ENCODE results near the gene FRMD4A. TPM values are rescaled to one million over a fixed set of nuclear protein-coding genes. Genes with fewer than 3 reads are reported as not detected.
"Not testable (repeated sequence)": the region's sequence is repeated elsewhere in the genome, so short reads cannot be mapped to it uniquely, and the experiment has no call there.

FRMD4A gene
- total RNA-seq, 3 donors from 2014 or later = 0.46 to 1.4 (median 0.76) TPM

DNA sequence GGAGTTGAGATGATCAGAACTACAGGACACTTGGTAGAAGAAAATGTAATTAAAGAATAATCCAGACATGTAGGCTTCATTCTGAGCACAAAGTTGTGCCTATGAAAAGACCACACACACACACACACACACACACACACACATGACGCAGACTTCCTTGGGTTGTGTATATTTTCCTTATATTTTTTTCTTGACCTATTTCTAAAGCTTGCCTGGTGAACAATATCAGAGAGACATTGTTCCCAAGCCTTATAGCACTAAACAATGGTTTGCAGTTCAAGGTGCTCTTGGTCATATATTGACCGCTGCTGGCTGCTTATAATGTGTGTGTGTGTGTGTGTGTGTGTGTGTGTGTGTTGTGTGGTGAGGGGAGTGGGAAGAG is 541.3 kb downstream of the FRMD4A start:
- peaks cover 8% of the 10 kb centered on the region for H3K4me1 Mint-ChIP-seq (ENCODE audit: low read depth)

GRCh38 chr10:13788711-13789447 is 541.8 kb downstream of the FRMD4A start:
- DNase-seq = no peak
- no peaks in the 10 kb centered on the region for H3K27me3 Mint-ChIP-seq (ENCODE audit: low read depth)
- no peaks in the 10 kb centered on the region for H3K36me3 Mint-ChIP-seq (ENCODE audit: insufficient read depth)
- no peak overlapping the region for H3K4me3 Mint-ChIP-seq
- no peaks in the 10 kb centered on the region for H3K9me3 Mint-ChIP-seq
- peaks cover 11% of the 10 kb centered on the region for H3K4me1 Mint-ChIP-seq (ENCODE audit: low read depth)
- no peak for ATAC-seq

More for the DNA sequence above, 541.3 kb downstream of the FRMD4A start:
- DNase-seq = no peak
- Mint-ChIP-seq H3K27me3 (ENCODE audit: low read depth) (no peaks in the 10 kb centered on the region), H3K9me3 (no peaks in the 10 kb centered on the region), H3K4me3 (no peak overlapping the region), H3K36me3 (ENCODE audit: insufficient read depth) (no peaks in the 10 kb centered on the region)
- ATAC-seq = no peak

GRCh38 chr10:13788320-13788600 is 542.5 kb downstream of the FRMD4A start:
- DNase-seq = no peak
- Mint-ChIP-seq H3K36me3 (ENCODE audit: insufficient read depth) (no peaks in the 10 kb centered on the region), H3K4me1 (ENCODE audit: low read depth) (peaks cover 12% of the 10 kb centered on the region), H3K4me3 (peak overlapping the region; percentile 56), H3K9me3 (no peaks in the 10 kb centered on the region), H3K27me3 (ENCODE audit: low read depth) (no peaks in the 10 kb centered on the region)
- ATAC-seq = no peak

GRCh38 chr10:13787015-13787421 is 543.7 kb downstream of the FRMD4A start:
- ATAC-seq = peak; percentile 93 to 95
- H3K4me3 Mint-ChIP-seq = peak overlapping the region; percentile 58
- no peaks in the 10 kb centered on the region for H3K9me3 Mint-ChIP-seq
- DNase-seq = peak; percentile 63
- H3K36me3 Mint-ChIP-seq (ENCODE audit: insufficient read depth) = no peaks in the 10 kb centered on the region
- no peaks in the 10 kb centered on the region for H3K27me3 Mint-ChIP-seq (ENCODE audit: low read depth)
- peaks cover 12% of the 10 kb centered on the region for H3K4me1 Mint-ChIP-seq (ENCODE audit: low read depth)

DNA sequence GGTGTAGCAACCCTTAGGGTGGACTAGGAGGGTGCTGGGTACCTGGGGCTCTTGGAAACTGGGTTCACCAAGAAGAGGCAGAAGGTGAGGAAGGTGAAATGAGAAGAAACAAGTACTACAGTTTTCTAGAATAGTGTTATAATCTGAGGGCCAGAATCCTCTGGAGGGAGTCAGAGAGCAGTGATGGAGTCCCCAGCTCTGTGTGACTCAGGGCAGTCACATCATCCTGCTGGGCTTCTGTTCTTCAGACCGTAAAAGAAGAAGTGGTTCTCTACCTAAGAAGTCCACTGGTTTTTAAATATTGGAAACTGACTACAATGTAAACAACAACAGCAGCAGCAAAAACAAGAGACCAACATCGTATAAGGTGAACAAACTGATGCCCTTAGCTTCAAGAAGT is 546.7 kb downstream of the FRMD4A start:
- no peak for DNase-seq
- H3K4me1 Mint-ChIP-seq (ENCODE audit: low read depth) = peaks cover 9% of the 10 kb centered on the region
- H3K36me3 Mint-ChIP-seq (ENCODE audit: insufficient read depth) = no peaks in the 10 kb centered on the region
- no peak overlapping the region for H3K4me3 Mint-ChIP-seq
- no peaks in the 10 kb centered on the region for H3K27me3 Mint-ChIP-seq (ENCODE audit: low read depth)
- peak in 1 of 2 donors; percentile 31 for ATAC-seq
- H3K9me3 Mint-ChIP-seq = no peaks in the 10 kb centered on the region

- ATAC-seq (no peak), DNase-seq (no peak)
- no peaks in the 10 kb centered on the region for H3K9me3 Mint-ChIP-seq
- peaks cover 7% of the 10 kb centered on the region for H3K4me1 Mint-ChIP-seq (ENCODE audit: low read depth)
- no peaks in the 10 kb centered on the region for H3K36me3 Mint-ChIP-seq (ENCODE audit: insufficient read depth)
- H3K4me3 Mint-ChIP-seq = no peak overlapping the region
- peaks cover 10% of the 10 kb centered on the region for H3K27me3 Mint-ChIP-seq (ENCODE audit: low read depth)
Measured at GRCh38 chr10:13779748-13780147, 551.0 kb downstream of the FRMD4A start.

GRCh38 chr10:13778693-13778960 is 552.1 kb downstream of the FRMD4A start:
- H3K9me3 Mint-ChIP-seq; DNase-seq; ATAC-seq; H3K4me3 Mint-ChIP-seq; H3K4me1 Mint-ChIP-seq (ENCODE audit: low read depth); H3K36me3 Mint-ChIP-seq (ENCODE audit: insufficient read depth): not testable (repeated sequence)
- H3K27me3 Mint-ChIP-seq (ENCODE audit: low read depth) = peaks cover 20% of the 10 kb centered on the region

DNA sequence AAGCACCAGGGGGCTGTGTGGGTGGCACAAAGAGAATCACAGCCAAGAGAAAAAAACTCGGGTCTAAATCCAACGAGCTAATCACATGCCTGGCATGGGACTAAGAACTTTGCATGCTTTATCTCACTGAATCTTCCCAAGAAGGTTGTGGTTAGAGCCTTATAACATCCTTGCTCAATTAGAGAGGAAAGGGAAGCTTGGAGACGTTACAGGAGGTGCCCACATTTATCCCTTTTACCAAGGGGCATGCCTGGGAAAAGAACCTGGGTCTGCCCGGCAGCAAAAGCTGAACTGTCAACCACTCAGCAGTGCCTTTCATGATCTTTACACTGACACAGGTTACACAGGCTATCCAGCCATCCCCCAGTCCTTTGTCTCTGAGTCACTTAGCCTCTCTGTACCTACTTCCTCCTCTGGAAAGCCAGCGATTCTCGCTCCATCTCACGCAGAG is 553.8 kb downstream of the FRMD4A start:
- no peaks in the 10 kb centered on the region for H3K4me1 Mint-ChIP-seq (ENCODE audit: low read depth)
- H3K27me3 Mint-ChIP-seq (ENCODE audit: low read depth) = peaks cover 26% of the 10 kb centered on the region
- no peak overlapping the region for H3K4me3 Mint-ChIP-seq
- ATAC-seq (no peak), DNase-seq (no peak)
- H3K9me3 Mint-ChIP-seq = no peaks in the 10 kb centered on the region
- H3K36me3 Mint-ChIP-seq (ENCODE audit: insufficient read depth) = no peaks in the 10 kb centered on the region

DNA sequence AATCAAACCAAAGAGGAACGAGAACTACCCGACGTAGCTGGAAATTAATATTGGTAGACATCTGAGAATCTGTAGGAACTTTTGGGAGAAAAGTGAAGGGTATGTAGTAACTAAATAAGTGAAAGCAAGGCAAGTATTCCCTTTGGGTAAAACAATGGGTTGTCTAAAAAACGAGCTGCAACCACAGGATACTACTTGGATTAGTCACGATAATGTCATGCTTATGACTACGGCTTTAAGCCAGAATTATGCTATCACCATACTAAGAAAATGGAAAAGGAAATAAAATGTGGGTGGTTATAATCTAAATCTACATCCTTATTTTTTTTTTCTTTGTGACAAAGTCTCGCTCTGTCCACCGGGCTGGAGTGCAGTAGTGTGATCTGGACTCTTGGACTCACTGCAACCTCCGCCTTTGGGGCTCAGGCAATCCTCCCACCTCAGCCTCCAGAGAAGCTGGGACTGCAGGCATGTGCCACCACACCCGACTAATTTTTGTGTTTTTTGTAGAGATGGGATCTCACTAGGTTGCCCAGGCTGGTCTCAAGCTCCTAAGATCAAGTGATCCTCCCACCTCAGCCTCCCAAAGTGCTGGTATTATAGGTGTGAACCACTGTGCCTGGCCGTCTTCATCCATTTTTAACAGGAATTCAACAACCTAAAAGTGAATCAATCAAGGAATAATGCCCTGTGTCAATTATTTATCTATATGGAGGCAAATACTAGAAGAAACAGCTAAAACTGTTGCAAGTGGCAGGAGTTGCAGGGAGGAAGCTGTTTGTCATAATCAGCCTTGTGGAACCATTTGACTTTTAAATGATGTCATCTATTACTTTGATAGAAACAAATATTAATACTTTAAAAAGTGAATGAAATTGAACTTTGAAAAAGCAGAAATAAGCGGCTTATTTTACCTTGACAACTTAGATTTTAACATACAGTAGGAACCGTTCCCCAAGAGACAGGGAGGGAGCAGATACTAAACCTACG is 554.6 kb downstream of the FRMD4A start:
- H3K9me3 Mint-ChIP-seq = no peaks in the 10 kb centered on the region
- peaks cover 26% of the 10 kb centered on the region for H3K27me3 Mint-ChIP-seq (ENCODE audit: low read depth)
- no peak overlapping the region for H3K4me3 Mint-ChIP-seq
- no peaks in the 10 kb centered on the region for H3K4me1 Mint-ChIP-seq (ENCODE audit: low read depth)
- H3K36me3 Mint-ChIP-seq (ENCODE audit: insufficient read depth) = no peaks in the 10 kb centered on the region
- DNase-seq (no peak), ATAC-seq (no peak)

DNA sequence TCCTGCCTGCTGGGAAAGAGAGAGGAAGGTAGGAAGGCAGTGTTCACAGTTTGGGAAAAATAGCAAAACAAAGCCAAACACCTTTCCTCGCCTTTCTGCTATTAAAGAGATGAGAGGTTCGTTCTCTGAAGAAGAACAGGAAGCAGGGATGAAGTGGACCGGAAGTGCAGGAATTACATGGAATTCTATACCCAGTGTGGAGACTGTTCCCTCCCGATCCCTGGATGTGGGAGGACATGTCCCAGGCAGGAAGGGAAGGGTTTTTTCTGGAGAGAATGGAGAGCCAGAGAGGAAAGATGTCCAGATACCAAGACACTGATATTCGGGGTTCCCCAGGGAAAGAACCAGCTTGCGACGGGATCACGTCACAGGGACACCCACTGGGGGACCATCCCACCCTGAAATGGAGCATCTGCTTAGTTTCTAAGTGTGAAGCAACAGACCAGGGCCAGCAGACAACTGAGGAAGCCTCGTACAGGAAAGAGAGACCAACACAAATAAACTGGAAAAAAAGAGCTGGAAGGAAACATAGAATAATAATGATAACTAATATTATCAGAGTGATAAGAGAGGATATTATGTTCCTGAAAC is 556.3 kb downstream of the FRMD4A start:
- peaks cover 26% of the 10 kb centered on the region for H3K27me3 Mint-ChIP-seq (ENCODE audit: low read depth)
- H3K4me1 Mint-ChIP-seq (ENCODE audit: low read depth) = no peaks in the 10 kb centered on the region
- ATAC-seq (no peak), DNase-seq (no peak)
- no peaks in the 10 kb centered on the region for H3K36me3 Mint-ChIP-seq (ENCODE audit: insufficient read depth)
- no peaks in the 10 kb centered on the region for H3K9me3 Mint-ChIP-seq
- H3K4me3 Mint-ChIP-seq = no peak overlapping the region

GRCh38 chr10:13773496-13774170 is 557.1 kb downstream of the FRMD4A start:
- DNase-seq = no peak
- Mint-ChIP-seq H3K36me3 (ENCODE audit: insufficient read depth) (no peaks in the 10 kb centered on the region), H3K4me3 (no peak overlapping the region), H3K27me3 (ENCODE audit: low read depth) (peaks cover 26% of the 10 kb centered on the region), H3K4me1 (ENCODE audit: low read depth) (no peaks in the 10 kb centered on the region), H3K9me3 (no peaks in the 10 kb centered on the region)
- ATAC-seq = no peak

DNA sequence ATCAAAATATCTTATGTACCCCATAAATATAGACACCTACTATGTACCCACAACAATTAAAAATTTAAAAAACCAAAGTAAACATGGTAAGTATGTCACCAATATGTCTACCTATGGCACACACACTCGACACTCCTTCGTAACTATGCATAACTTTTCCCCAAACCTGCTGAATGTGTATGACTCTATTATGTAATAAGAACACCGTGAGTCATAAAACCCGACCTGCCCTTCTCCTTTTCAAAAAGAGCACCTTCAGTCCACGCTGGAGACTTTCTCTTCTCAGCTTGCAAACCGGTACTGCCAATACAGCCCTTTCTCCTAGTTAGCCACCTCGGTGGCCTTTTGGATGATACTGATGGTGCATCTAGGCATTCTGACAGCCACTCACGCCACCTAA is 557.7 kb downstream of the FRMD4A start:
- DNase-seq (no peak), ATAC-seq (no peak)
- Mint-ChIP-seq H3K36me3 (ENCODE audit: insufficient read depth) (no peaks in the 10 kb centered on the region), H3K4me3 (no peak overlapping the region), H3K4me1 (ENCODE audit: low read depth) (no peaks in the 10 kb centered on the region), H3K9me3 (no peaks in the 10 kb centered on the region), H3K27me3 (ENCODE audit: low read depth) (peaks cover 26% of the 10 kb centered on the region)

GRCh38 chr10:13771992-13772391 is 558.7 kb downstream of the FRMD4A start:
- no peak for DNase-seq
- no peak for ATAC-seq
- H3K36me3 Mint-ChIP-seq (ENCODE audit: insufficient read depth) = no peaks in the 10 kb centered on the region
- no peak overlapping the region for H3K4me3 Mint-ChIP-seq
- no peaks in the 10 kb centered on the region for H3K9me3 Mint-ChIP-seq
- H3K27me3 Mint-ChIP-seq (ENCODE audit: low read depth) = peaks cover 30% of the 10 kb centered on the region
- no peaks in the 10 kb centered on the region for H3K4me1 Mint-ChIP-seq (ENCODE audit: low read depth)

GRCh38 chr10:13770760-13771493 is 559.8 kb downstream of the FRMD4A start:
- Mint-ChIP-seq H3K4me3 (no peak overlapping the region), H3K27me3 (ENCODE audit: low read depth) (peaks cover 30% of the 10 kb centered on the region), H3K36me3 (ENCODE audit: insufficient read depth) (no peaks in the 10 kb centered on the region), H3K4me1 (ENCODE audit: low read depth) (no peaks in the 10 kb centered on the region), H3K9me3 (no peaks in the 10 kb centered on the region)
- ATAC-seq (no peak), DNase-seq (no peak)
